ENCODE results near the gene TDRD12.
"Not testable (repeated sequence)": the region's sequence is repeated elsewhere in the genome, so short reads cannot be mapped to it uniquely, and the experiment has no call there.

GRCh38 chr19:32765365-32765764 lies 45.8 kb downstream of the TDRD12 start:
- TF ChIP-seq POLR2A, CTCF, EP300 (IDR thresholded peaks at IDR 0.05): not testable (repeated sequence)

All from tibial nerve (tissue), 4 donors.